Gastrocnemius medialis (tissue), 4 donors: ENCODE data around the gene SPDYE18.
"Not testable (repeated sequence)": the region's sequence is repeated elsewhere in the genome, so short reads cannot be mapped to it uniquely, and the experiment has no call there.

Source experiments
- CTCF ChIP-seq, 5 experiments: fragments of 450-650 bp in 3 of 5; fragments of 200-600 bp in 2 of 5; sonication (generic) in 2 of 5; IDR thresholded peaks in 4 of 5; conservative IDR thresholded peaks in 1 of 5; 1 replicate in 4 of 5; 2 replicates in 1 of 5; pipeline ENCODE4 v1.5.1; 2016 to 2019; ENCODE audit warnings: antibody characterized with exemption in 5 of 5, mild to moderate bottlenecking in 3 of 5, moderate library complexity in 3 of 5
- POLR2A ChIP-seq, 2 donors: fragments of 450-650 bp; IDR thresholded peaks; one replicate each; pipeline ENCODE4 v1.6.1; 2017; ENCODE audit warnings: antibody characterized with exemption in 2 of 2, mild to moderate bottlenecking in 2 of 2, moderate library complexity in 2 of 2

GRCh38 chr7:77082192-77082591 lies 19.8 kb upstream of the SPDYE18 start:
- not testable (repeated sequence) for TF ChIP-seq CTCF (IDR thresholded peaks at IDR 0.05 in 4 of 5, conservative IDR thresholded peaks at IDR 0.05 in 1 of 5); POLR2A (IDR thresholded peaks at IDR 0.05)
